GM12801 (cell line): Measurements from ENCODE around the gene PRX.

Source experiments
- CTCF ChIP-seq: IDR thresholded peaks from one replicate; pipeline ENCODE4 v1.5.1; 2011; ENCODE audit warnings: control low read depth; ENCODE audit not compliant: insufficient read length; ENCODE audit errors: extremely low read depth

PRX gene

GRCh38 chr19:40444000-40444824 is 31.0 kb upstream of the PRX start, which contains the start of gene SERTAD3:
TSS of gene SERTAD3 (minus strand) at chr19:40444335. CDS start at chr19:40442080, 2,255 bp downstream.
- no peak for TF ChIP-seq CTCF

GRCh38 chr19:40443131-40443999 is 30.2 kb upstream of the PRX start:
- TF ChIP-seq CTCF: no peak

GRCh38 chr19:40442328-40443130 is 29.4 kb upstream of the PRX start:
- TF ChIP-seq CTCF: no peak

- no peak for TF ChIP-seq CTCF
Observed at GRCh38 chr19:40441719-40442253, 28.6 kb upstream of the PRX start.

GRCh38 chr19:40438284-40438683 is 25.1 kb upstream of the PRX start:
- TF ChIP-seq CTCF: no peak

GRCh38 chr19:40433391-40434216 is 20.4 kb upstream of the PRX start:
- no peak for TF ChIP-seq CTCF
